HL-60 (cell line): Measurements from ENCODE around the gene MUSTN1.

ENCODE experiments used
- DNase-seq, 2 experiments: peaks; one replicate each; pipeline ENCODE4 v3.0.0-alpha.2; 2010 to 2020; ENCODE audit warnings: low read depth in 1 of 2, low spot score in 1 of 2
- H3K27ac ChIP-seq: fragments of 250-450 bp; sonication (Bioruptor Pico); replicated peaks from 2 replicates; pipeline ENCODE4 v1.5.1; 2020; ENCODE audit warnings: mild to moderate bottlenecking, moderate library complexity
- H3K27me3 ChIP-seq: fragments of 250-450 bp; sonication (Bioruptor Pico); 2 replicates; pipeline ENCODE4 v1.5.1; 2021; ENCODE audit warnings: mild to moderate bottlenecking, moderate library complexity; ENCODE audit not compliant: insufficient read depth, poor library complexity, severe bottlenecking
- H3K4me3 ChIP-seq: replicated peaks from 2 replicates; pipeline ENCODE4 v1.5.1; 2011; ENCODE audit warnings: mild to moderate bottlenecking, control low read depth, low read length; ENCODE audit not compliant: insufficient read depth
- GABPA ChIP-seq: IDR thresholded peaks from 2 replicates; pipeline ENCODE4 v1.6.1; 2012; ENCODE audit warnings: low read depth
- POLR2AphosphoS5 ChIP-seq: IDR thresholded peaks from 2 replicates; pipeline ENCODE4 v1.6.1; 2012; ENCODE audit warnings: low read depth
- SPI1 ChIP-seq: IDR thresholded peaks from 2 replicates; pipeline ENCODE4 v1.6.1; 2012; ENCODE audit warnings: low read depth, mild to moderate bottlenecking, borderline replicate concordance
- TF ChIP-seq, protein P1 (sequence below): IDR thresholded peaks from 2 replicates; pipeline ENCODE4 v1.6.1; 2012; ENCODE audit warnings: low read depth; ENCODE audit not compliant: insufficient replicate concordance
- TF ChIP-seq, protein P2 (sequence below): IDR thresholded peaks from one replicate; pipeline ENCODE4 v1.5.1; 2011; ENCODE audit warnings: low read length, control low read depth, inconsistent platforms; ENCODE audit not compliant: insufficient read depth

The MUSTN1 gene

DNA sequence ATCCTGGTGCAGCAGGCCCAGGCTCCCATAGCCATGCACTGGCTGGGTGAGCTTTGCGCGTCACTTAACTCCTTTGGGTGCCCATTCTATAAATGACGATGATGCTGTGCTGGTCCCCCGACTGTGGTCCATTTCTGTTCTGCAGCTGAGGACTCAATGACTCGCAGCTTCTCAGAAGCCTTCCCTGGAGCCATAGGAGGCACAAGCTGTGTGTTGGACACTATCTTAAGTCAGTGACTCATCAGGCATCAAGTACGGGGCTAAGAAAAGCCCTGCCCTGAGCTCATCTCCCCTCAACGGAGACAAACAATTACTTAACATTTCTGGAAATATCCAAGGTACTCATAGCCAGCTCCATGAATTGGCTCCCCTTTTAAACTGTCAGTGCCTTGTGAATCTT lies 13.8 kb upstream of the MUSTN1 start:
- no peak overlapping the region for H3K27ac ChIP-seq
- no peak for DNase-seq
- TF ChIP-seq POLR2AphosphoS5 = no peak
- no peak for TF ChIP-seq SPI1
- TF ChIP-seq, protein P1, sequence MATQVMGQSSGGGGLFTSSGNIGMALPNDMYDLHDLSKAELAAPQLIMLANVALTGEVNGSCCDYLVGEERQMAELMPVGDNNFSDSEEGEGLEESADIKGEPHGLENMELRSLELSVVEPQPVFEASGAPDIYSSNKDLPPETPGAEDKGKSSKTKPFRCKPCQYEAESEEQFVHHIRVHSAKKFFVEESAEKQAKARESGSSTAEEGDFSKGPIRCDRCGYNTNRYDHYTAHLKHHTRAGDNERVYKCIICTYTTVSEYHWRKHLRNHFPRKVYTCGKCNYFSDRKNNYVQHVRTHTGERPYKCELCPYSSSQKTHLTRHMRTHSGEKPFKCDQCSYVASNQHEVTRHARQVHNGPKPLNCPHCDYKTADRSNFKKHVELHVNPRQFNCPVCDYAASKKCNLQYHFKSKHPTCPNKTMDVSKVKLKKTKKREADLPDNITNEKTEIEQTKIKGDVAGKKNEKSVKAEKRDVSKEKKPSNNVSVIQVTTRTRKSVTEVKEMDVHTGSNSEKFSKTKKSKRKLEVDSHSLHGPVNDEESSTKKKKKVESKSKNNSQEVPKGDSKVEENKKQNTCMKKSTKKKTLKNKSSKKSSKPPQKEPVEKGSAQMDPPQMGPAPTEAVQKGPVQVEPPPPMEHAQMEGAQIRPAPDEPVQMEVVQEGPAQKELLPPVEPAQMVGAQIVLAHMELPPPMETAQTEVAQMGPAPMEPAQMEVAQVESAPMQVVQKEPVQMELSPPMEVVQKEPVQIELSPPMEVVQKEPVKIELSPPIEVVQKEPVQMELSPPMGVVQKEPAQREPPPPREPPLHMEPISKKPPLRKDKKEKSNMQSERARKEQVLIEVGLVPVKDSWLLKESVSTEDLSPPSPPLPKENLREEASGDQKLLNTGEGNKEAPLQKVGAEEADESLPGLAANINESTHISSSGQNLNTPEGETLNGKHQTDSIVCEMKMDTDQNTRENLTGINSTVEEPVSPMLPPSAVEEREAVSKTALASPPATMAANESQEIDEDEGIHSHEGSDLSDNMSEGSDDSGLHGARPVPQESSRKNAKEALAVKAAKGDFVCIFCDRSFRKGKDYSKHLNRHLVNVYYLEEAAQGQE = no peak
- TF ChIP-seq, protein P2, sequence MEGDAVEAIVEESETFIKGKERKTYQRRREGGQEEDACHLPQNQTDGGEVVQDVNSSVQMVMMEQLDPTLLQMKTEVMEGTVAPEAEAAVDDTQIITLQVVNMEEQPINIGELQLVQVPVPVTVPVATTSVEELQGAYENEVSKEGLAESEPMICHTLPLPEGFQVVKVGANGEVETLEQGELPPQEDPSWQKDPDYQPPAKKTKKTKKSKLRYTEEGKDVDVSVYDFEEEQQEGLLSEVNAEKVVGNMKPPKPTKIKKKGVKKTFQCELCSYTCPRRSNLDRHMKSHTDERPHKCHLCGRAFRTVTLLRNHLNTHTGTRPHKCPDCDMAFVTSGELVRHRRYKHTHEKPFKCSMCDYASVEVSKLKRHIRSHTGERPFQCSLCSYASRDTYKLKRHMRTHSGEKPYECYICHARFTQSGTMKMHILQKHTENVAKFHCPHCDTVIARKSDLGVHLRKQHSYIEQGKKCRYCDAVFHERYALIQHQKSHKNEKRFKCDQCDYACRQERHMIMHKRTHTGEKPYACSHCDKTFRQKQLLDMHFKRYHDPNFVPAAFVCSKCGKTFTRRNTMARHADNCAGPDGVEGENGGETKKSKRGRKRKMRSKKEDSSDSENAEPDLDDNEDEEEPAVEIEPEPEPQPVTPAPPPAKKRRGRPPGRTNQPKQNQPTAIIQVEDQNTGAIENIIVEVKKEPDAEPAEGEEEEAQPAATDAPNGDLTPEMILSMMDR = no peak
- no peak for TF ChIP-seq GABPA
- H3K27me3 ChIP-seq = no peaks in the 10 kb centered on the region
- no peak overlapping the region for H3K4me3 ChIP-seq

DNA sequence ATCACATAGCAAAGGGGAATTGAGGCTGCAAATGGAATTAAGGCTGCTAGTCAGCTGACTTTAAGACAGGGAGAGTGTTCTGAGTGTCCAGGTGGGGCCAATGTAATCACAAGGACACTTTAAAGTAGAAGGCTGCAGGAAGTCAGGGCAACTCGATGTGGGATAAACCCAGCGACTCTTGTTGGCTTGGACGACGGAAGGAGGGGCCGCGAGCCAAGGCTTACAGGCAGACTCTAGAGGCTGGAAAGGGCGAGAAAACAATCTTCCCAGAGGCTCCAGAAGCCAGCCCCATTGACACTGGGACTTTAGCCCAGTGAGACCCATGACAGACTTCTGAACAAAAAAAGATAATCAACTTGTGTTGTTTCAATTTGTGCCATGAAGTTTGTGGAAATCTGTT lies 12.9 kb upstream of the MUSTN1 start:
- no peaks in the 10 kb centered on the region for H3K27me3 ChIP-seq
- H3K27ac ChIP-seq = no peak overlapping the region
- no peak for DNase-seq
- TF ChIP-seq, protein P1 = no peak
- no peak for TF ChIP-seq GABPA
- TF ChIP-seq, protein P2 = no peak
- TF ChIP-seq SPI1 = no peak
- H3K4me3 ChIP-seq = no peak overlapping the region

DNA sequence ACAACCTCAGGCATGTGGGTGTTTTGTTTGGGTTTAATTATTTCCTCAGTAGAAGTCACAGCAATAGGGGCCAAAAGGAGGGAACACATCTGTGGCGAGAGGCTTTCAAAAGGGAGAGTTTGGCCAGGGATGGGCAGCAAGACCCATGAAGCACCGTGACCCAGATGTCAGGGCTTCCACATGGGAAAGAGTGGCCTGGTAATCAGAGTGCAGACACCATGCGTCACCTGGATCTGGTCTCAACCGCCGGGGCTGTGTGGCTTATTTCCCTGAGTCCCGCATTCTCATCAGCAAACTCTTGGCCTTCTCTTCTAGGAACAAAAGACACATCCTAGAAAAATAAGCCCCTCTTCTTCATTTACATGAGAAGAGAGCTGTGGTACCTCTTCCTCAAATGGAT lies 12.4 kb upstream of the MUSTN1 start:
- Histone ChIP-seq H3K27ac (no peak overlapping the region), H3K4me3 (no peak overlapping the region), H3K27me3 (no peaks in the 10 kb centered on the region)
- DNase-seq = no peak
- no peak for TF ChIP-seq POLR2AphosphoS5
- TF ChIP-seq, protein P1 = no peak
- TF ChIP-seq, protein P2 = no peak
- TF ChIP-seq GABPA = no peak
- no peak for TF ChIP-seq SPI1
